RWPE2 (cell line): Measurements from ENCODE around the gene RNLS.

Experiments used
- ATAC-seq: fragments of 200-7000 bp; cut with Tn5 transposase; 3 replicates; pipeline ENCODE4 v1.9.1; 2021; ENCODE audit warnings: low read depth
- DNase-seq: peaks from one replicate; pipeline ENCODE4 v3.0.0-alpha.2; 2020; ENCODE audit warnings: low spot score
- H3K27ac ChIP-seq: fragments of 450-650 bp; 2 replicates; pipeline ENCODE4 v1.5.1; 2017; ENCODE audit warnings: mild to moderate bottlenecking; ENCODE audit not compliant: poor library complexity, severe bottlenecking
- H3K27me3 ChIP-seq: fragments of 250-450 bp; sonication (Bioruptor Pico); 2 replicates; pipeline ENCODE4 v1.5.1; 2021; ENCODE audit warnings: mild to moderate bottlenecking, moderate library complexity; ENCODE audit not compliant: insufficient read depth, poor library complexity, severe bottlenecking
- H3K36me3 ChIP-seq: fragments of 250-450 bp; sonication (Bioruptor Pico); 2 replicates; pipeline ENCODE4 v1.5.1; 2020; ENCODE audit warnings: low read depth, mild to moderate bottlenecking, moderate library complexity
- H3K4me1 ChIP-seq: fragments of 250-450 bp; sonication (Bioruptor Pico); 2 replicates; pipeline ENCODE4 v1.5.1; 2021; ENCODE audit warnings: mild to moderate bottlenecking, moderate library complexity; ENCODE audit not compliant: insufficient read depth, poor library complexity, severe bottlenecking
- H3K4me3 ChIP-seq: fragments of 250-450 bp; sonication (Bioruptor Pico); 2 replicates; pipeline ENCODE4 v1.5.1; 2021; ENCODE audit warnings: mild to moderate bottlenecking, moderate library complexity; ENCODE audit not compliant: severe bottlenecking
- H3K9me3 ChIP-seq: fragments of 250-450 bp; sonication (Bioruptor Pico); 2 replicates; pipeline ENCODE4 v1.5.1; 2021; ENCODE audit warnings: mild to moderate bottlenecking, moderate library complexity; ENCODE audit not compliant: severe bottlenecking
- TF ChIP-seq, protein P1 (sequence below): fragments of 450-650 bp; IDR thresholded peaks from one replicate; pipeline ENCODE4 v1.5.1; 2017; ENCODE audit warnings: mild to moderate bottlenecking, moderate library complexity; ENCODE audit not compliant: poor library complexity, severe bottlenecking

RNLS gene

DNA sequence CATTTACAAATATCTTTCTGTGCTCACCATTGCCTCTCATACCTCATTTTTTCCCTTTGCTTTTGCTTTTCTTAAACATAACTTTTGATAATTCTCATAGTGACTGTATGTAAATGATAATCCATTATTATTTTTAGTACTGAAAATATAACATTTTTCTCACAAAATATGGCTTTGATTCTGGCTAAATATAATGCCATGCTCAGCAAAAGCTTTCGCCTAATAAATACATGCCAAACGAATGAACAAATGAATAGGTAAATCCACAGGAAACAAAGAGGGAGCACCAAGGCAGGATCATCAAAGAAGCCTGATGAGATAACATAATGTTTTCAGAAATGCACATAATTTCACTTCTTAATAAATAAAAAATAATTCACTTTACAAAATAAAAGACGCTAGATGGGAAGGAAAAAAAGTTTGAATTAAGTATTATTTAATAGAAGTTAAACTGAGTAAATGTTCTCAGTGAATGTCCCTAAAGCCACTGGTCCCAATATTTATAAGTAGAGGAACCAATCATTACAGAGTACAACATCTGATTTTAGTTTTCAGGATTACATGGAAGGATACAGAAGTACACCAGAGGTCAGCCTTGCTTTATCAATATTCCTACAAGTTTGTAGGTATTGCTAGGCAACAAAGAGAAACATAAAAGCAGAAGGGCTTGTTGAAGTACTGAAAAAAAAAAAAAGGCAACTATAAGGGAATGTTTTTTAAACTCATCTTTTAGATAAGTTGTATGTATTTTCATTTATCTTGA, 52.3 kb downstream of the RNLS start:
- Histone ChIP-seq H3K27ac (no peak overlapping the region), H3K9me3 (no peaks in the 10 kb centered on the region), H3K27me3 (no peaks in the 10 kb centered on the region), H3K4me1 (peaks cover 9% of the 10 kb centered on the region), H3K36me3 (no peaks in the 10 kb centered on the region), H3K4me3 (no peak overlapping the region)
- ATAC-seq (no peak), DNase-seq (no peak)
- TF ChIP-seq, protein P1, sequence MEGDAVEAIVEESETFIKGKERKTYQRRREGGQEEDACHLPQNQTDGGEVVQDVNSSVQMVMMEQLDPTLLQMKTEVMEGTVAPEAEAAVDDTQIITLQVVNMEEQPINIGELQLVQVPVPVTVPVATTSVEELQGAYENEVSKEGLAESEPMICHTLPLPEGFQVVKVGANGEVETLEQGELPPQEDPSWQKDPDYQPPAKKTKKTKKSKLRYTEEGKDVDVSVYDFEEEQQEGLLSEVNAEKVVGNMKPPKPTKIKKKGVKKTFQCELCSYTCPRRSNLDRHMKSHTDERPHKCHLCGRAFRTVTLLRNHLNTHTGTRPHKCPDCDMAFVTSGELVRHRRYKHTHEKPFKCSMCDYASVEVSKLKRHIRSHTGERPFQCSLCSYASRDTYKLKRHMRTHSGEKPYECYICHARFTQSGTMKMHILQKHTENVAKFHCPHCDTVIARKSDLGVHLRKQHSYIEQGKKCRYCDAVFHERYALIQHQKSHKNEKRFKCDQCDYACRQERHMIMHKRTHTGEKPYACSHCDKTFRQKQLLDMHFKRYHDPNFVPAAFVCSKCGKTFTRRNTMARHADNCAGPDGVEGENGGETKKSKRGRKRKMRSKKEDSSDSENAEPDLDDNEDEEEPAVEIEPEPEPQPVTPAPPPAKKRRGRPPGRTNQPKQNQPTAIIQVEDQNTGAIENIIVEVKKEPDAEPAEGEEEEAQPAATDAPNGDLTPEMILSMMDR: no peak

DNA sequence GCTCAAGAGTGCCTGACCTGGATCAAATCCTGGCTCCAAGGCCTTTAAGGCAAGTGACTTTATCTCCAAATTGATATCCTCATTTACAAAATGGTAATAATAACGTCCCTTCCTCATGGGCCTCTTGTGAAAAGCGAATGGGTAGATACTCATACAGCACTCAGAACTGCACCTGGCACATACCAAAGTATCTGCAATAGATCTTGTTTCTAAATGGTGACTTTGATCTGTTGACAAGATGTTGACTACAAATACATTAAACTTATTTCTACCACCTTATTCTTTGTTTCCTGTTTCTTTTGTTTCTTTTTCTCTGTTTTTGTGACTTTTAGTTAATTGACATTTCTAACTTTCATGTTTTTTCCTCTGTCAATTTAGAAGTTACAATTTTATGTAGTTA, 53.0 kb downstream of the RNLS start:
- no peak for DNase-seq
- peaks cover 16% of the 10 kb centered on the region for H3K4me1 ChIP-seq
- H3K4me3 ChIP-seq: no peak overlapping the region
- H3K36me3 ChIP-seq: no peaks in the 10 kb centered on the region
- no peaks in the 10 kb centered on the region for H3K27me3 ChIP-seq
- TF ChIP-seq, protein P1: no peak
- no peaks in the 10 kb centered on the region for H3K9me3 ChIP-seq
- no peak overlapping the region for H3K27ac ChIP-seq
- no peak for ATAC-seq

DNA sequence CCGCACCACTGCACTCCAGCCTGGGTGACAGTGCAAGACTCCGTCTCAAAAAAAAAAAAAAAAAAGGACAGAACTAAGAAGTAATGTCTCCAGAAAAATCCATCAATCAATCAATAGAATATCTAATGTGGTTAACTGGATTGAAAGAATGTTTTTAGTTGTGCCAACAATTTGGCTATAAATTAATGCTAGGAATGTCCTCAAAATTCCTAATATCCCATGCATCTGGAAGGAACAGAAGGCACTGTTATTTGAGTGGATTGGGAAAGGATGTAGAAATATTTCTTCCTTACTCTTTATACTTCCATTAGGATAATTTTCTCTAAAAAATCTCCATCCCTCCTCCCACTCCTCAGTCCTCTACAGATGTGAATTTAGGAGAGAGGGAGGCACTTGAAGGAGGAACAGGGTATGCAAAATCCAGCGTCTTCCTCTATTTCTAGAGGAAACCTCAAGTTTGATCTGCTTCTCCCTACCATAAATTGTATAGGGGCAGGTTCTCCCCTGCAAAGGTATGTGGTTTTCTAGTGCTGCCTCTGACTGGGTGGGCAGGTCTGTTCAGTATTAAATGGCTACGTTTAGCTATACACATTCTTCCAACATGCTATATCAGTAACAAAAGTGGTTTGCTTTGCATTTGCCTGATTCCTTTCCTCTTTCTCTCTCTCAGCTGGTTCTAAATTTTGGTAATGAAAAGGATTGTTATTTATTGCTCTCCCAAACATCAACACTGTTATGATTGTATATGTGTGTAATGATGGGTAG, 54.1 kb downstream of the RNLS start:
- ATAC-seq (no peak), DNase-seq (no peak)
- TF ChIP-seq, protein P1: no peak
- H3K27me3 ChIP-seq: no peaks in the 10 kb centered on the region
- peaks cover 18% of the 10 kb centered on the region for H3K4me1 ChIP-seq
- H3K4me3 ChIP-seq: no peak overlapping the region
- no peaks in the 10 kb centered on the region for H3K9me3 ChIP-seq
- no peak overlapping the region for H3K27ac ChIP-seq
- H3K36me3 ChIP-seq: no peaks in the 10 kb centered on the region

DNA sequence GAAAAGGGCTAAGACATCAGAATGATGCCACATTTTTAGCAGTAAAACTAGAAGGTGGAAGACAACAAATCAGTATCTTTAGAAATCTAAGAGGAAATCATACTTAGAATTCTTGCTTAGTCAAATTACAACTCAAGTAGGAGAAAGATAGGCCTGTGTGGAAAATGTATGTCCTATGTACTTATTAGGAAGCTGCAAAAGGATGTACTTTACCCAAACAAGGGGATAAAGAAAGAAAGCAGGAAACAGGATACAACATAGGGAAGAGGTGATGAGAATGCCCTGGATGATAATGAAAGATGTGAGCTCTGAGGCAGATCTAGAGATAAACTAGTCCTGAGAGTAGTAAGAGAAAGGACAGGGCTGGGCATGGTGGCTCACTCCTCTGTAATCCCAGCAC, 54.9 kb downstream of the RNLS start:
- H3K4me1 ChIP-seq: peaks cover 18% of the 10 kb centered on the region
- H3K9me3 ChIP-seq: no peaks in the 10 kb centered on the region
- TF ChIP-seq, protein P1: no peak
- no peak overlapping the region for H3K27ac ChIP-seq
- no peaks in the 10 kb centered on the region for H3K27me3 ChIP-seq
- ATAC-seq: no peak
- DNase-seq: no peak
- no peaks in the 10 kb centered on the region for H3K36me3 ChIP-seq
- H3K4me3 ChIP-seq: no peak overlapping the region

DNA sequence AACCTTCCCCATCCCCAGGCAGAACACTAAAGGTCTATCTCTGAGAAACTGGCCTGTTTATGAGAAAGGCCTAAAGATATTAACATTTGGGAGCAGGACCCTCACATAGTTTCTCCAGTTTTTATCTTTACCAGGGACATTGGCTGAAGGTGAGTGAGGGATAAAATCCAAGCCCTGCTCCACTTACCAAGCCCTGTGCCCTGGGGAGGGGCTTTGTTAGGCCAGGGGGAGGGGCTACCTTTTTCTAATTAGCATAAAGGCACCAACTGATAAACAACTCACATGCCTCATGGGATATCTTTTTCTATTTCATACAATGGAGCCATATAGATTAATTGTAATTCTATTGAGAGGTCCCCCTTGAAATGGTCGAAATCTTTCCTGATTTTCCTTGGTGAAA, 55.9 kb downstream of the RNLS start:
- Histone ChIP-seq H3K9me3 (no peaks in the 10 kb centered on the region), H3K4me1 (peaks cover 18% of the 10 kb centered on the region), H3K27me3 (no peaks in the 10 kb centered on the region), H3K4me3 (no peak overlapping the region), H3K27ac (no peak overlapping the region), H3K36me3 (no peaks in the 10 kb centered on the region)
- TF ChIP-seq, protein P1: no peak
- no peak for ATAC-seq
- no peak for DNase-seq
